BE2C (cell line): ENCODE data around the gene PDCD1.

Experiments used
- DNase-seq: peaks from one replicate; pipeline ENCODE4 v3.0.0-alpha.2; 2020
- H3K27me3 ChIP-seq: fragments of 250-450 bp; sonication (Bioruptor Pico); 2 replicates; pipeline ENCODE4 v1.5.1; 2020; ENCODE audit warnings: mild to moderate bottlenecking
- H3K36me3 ChIP-seq: fragments of 250-450 bp; sonication (Bioruptor Pico); 2 replicates; pipeline ENCODE4 v1.5.1; 2020; ENCODE audit warnings: mild to moderate bottlenecking
- H3K4me1 ChIP-seq: fragments of 250-450 bp; sonication (Bioruptor Pico); 2 replicates; pipeline ENCODE4 v1.5.1; 2020
- H3K4me3 ChIP-seq: 2 replicates; pipeline ENCODE4 v1.5.1; 2011; ENCODE audit warnings: low read depth, low read length
- H3K9me3 ChIP-seq: fragments of 250-450 bp; sonication (Bioruptor Pico); 2 replicates; pipeline ENCODE4 v1.5.1; 2020
- TF ChIP-seq, protein P1 (sequence below): IDR thresholded peaks from 2 replicates; pipeline ENCODE4 v1.5.1; 2012; ENCODE audit warnings: mild to moderate bottlenecking, low read depth, low read length

PDCD1 gene

DNA sequence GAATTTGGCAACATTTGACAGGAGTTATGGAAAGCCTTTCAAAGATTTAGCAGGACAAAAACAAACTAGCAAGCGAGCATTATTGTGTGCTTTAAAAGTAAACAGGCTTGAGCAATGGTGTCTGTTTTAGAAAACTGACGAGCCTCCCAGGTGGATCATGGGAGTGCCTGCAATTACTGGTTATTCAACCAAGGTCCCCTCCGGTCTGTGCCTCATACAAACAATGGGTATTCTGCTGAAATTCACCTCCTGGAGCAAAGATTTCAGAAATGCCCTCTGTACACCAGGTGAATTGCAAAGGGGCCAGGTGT is 33.2 kb upstream of the PDCD1 start:
- Histone ChIP-seq H3K4me1 (peaks cover 15% of the 10 kb centered on the region), H3K27me3 (no peaks in the 10 kb centered on the region), H3K9me3 (no peaks in the 10 kb centered on the region), H3K4me3 (no peak overlapping the region), H3K36me3 (no peaks in the 10 kb centered on the region; the same call in 1 of the 2 replicates)
- TF ChIP-seq, protein P1, sequence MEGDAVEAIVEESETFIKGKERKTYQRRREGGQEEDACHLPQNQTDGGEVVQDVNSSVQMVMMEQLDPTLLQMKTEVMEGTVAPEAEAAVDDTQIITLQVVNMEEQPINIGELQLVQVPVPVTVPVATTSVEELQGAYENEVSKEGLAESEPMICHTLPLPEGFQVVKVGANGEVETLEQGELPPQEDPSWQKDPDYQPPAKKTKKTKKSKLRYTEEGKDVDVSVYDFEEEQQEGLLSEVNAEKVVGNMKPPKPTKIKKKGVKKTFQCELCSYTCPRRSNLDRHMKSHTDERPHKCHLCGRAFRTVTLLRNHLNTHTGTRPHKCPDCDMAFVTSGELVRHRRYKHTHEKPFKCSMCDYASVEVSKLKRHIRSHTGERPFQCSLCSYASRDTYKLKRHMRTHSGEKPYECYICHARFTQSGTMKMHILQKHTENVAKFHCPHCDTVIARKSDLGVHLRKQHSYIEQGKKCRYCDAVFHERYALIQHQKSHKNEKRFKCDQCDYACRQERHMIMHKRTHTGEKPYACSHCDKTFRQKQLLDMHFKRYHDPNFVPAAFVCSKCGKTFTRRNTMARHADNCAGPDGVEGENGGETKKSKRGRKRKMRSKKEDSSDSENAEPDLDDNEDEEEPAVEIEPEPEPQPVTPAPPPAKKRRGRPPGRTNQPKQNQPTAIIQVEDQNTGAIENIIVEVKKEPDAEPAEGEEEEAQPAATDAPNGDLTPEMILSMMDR: no peak
- no peak for DNase-seq

DNA sequence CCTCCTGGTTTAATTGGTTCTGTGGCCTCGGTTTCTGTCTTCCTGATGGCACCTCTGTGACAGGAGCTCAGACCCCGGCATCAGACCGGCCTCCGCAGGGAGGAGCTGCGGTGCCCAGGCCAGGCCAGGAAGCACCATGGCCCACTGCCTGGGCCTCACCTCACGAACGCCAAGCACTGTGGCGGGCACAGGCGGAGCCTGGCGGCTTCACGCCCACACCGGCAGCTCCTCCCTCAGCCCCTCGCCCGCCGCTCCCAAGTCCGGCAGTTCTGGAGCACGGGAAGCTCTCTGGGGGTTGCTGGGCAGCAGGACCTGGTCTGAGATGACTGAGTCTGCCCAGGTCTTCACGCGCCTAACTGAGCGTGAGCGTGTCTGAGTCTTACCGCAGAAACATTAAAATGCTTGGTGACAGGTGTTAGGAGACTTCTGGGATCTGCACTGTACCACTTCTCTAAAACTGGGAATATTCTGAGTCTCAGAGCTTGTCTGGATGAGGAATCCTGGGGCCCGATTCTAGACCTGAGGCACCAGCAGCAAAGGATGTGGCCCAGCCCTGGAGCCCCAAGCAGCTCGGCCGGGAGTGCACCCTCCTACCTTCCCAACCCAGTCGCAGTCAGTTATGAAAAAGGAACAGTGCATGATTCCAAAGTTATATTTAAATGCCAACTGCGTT is 32.8 kb upstream of the PDCD1 start:
- DNase-seq: peak; percentile 2
- Histone ChIP-seq H3K27me3 (no peaks in the 10 kb centered on the region), H3K4me3 (no peak overlapping the region), H3K4me1 (peaks cover 15% of the 10 kb centered on the region), H3K36me3 (no peaks in the 10 kb centered on the region; the same call in 1 of the 2 replicates), H3K9me3 (no peaks in the 10 kb centered on the region)
- TF ChIP-seq, protein P1: no peak

DNA sequence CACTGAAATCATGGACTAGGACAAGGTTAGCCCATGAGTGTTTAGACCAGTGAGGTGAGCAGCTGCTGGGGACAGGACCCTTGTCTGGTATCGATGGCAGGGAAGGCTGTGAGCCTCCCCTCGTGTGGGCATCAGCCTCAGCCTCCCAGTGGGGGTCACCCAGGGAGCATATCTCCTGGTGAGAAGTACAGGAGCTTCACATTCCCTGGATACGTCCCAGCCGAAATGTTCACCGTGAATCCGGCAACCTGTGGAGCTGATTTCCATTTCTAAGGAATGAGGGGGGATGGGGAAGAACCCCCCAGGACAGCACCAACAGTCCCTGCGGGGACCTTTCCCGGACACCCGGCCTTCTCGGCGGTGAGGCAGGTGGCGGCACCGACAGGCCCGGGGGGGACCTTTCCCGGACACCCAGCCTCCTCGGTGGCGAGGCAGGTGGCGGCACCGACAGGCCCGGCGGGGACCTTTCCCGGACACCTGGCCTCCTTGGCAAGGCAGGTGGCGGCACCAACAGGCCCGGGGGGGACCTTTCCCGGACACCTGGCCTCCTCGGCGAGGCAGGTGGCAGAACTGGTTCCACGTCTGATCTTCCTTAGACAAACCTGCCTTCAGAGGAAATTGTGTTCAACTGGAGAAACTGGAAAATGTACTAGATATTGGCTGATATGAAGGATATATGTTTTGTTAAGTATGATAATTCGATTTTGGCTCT is 32.0 kb upstream of the PDCD1 start:
- H3K4me1 ChIP-seq: peaks cover 19% of the 10 kb centered on the region
- TF ChIP-seq, protein P1: no peak
- no peak overlapping the region for H3K4me3 ChIP-seq
- DNase-seq: peak; percentile 1
- H3K9me3 ChIP-seq: no peaks in the 10 kb centered on the region
- H3K36me3 ChIP-seq: no peaks in the 10 kb centered on the region; the same call in 1 of the 2 replicates
- H3K27me3 ChIP-seq: no peaks in the 10 kb centered on the region

DNA sequence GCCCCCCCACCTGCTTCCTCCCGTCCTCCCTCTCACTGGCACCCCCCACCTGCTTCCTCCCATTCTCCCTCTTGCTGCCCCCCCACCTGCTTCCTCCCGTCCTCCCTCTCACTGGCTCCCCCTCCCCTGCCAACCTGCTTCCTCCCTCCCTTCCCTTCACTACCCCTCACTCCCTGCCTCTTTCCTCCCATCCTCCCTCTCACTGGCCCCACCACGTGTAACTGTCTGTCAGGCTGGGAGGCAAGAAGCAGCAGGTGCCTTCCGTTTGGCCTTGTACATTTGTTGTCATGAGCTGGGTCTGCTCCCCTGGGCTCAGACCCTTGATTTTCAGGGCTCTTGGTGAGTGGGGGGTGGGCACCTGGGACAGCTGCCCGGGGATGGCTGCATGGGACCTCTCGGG is 29.9 kb upstream of the PDCD1 start:
- no peak for DNase-seq
- H3K9me3 ChIP-seq: no peaks in the 10 kb centered on the region
- H3K4me1 ChIP-seq: peaks cover 19% of the 10 kb centered on the region
- H3K27me3 ChIP-seq: no peaks in the 10 kb centered on the region
- no peaks in the 10 kb centered on the region; the same call in 1 of the 2 replicates for H3K36me3 ChIP-seq
- no peak overlapping the region for H3K4me3 ChIP-seq
- TF ChIP-seq, protein P1: no peak

DNA sequence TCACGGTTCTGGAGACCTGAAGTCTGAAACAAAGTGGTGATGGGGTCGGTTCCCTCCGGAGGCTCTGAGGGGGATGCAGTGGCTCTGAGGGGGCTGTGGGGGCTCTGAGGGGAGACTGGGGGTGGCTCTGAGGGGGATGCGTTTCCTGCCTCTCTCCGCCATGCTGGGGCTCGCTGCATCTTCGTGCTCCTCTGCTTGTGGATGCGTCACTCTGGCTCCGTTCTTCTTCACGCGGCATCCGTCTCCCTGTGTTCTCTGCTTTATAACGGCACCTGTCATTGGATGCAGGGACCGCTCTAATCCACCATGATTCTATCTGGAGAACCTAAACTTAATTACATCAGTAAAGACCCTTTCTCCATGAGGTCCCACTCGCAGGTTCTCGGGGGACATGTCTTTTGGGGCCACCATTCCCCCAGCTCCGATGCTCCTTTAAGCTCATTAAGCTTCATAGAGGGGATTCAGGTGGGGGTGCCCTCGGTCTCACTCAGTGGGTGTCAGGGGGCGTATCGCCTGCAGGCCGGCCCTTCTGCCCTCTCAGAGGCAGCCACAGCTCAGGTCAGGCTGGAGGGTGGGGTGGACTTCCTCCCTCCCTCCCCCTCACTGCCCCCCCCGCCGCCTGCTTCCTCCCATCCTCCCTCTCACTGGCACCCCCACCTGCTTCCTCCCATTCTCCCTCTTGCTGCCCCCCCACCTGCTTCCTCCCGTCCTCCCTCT is 29.3 kb upstream of the PDCD1 start:
- Histone ChIP-seq H3K36me3 (no peaks in the 10 kb centered on the region; the same call in 1 of the 2 replicates), H3K27me3 (no peaks in the 10 kb centered on the region), H3K4me3 (no peak overlapping the region), H3K4me1 (peaks cover 18% of the 10 kb centered on the region), H3K9me3 (no peaks in the 10 kb centered on the region)
- TF ChIP-seq, protein P1: no peak
- peak; percentile 14 for DNase-seq
